RWPE1 (cell line): ENCODE measurements around the gene AANAT.

Experiments used
- CTCF ChIA-PET: fragments of 350-600 bp; sonication (Branson Sonifier 250); formaldehyde crosslinking; extraction: SDS; loops from one replicate; lab custom pipeline; 2021; lab: Yijun Ruan, JAX
- POLR2A ChIA-PET: fragments of 400-600 bp; formaldehyde crosslinking; extraction: SDS; loops from one replicate; lab custom pipeline; 2020; ENCODE audit warnings: antibody characterized with exemption; ENCODE audit not compliant: low non-redundant PET; lab: Yijun Ruan, JAX
- DNase-seq: peaks from one replicate; pipeline ENCODE4 v3.0.0; 2012; ENCODE audit warnings: low spot score
- H3K27ac ChIP-seq: fragments of 450-650 bp; 2 replicates; pipeline ENCODE4 v1.5.1; 2017
- TF ChIP-seq, protein P1 (sequence below): fragments of 450-650 bp; conservative IDR thresholded peaks from 2 replicates; pipeline ENCODE4 v1.5.1; 2017; ENCODE audit warnings: low read depth, mild to moderate bottlenecking

AANAT gene

DNA sequence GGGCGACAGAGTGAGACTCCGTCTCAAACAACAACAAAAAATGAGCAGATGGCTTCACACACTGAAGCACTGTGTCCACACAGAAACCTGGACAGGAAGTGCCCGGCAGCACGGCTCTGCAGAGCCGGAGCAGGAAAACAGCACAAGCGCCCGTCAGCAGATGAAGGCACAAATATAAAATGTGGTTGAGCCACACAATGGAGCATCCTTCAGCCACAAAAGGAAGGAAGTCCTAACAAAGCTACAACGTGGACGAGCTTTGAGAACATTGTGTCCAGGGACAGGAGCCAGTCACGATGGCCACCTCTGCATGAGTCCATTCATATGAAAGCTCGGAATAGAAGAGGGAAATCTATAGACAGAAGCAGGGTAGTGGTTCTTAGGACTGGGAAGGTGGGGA, 18.2 kb downstream of the AANAT start:
- TF ChIP-seq, protein P1, sequence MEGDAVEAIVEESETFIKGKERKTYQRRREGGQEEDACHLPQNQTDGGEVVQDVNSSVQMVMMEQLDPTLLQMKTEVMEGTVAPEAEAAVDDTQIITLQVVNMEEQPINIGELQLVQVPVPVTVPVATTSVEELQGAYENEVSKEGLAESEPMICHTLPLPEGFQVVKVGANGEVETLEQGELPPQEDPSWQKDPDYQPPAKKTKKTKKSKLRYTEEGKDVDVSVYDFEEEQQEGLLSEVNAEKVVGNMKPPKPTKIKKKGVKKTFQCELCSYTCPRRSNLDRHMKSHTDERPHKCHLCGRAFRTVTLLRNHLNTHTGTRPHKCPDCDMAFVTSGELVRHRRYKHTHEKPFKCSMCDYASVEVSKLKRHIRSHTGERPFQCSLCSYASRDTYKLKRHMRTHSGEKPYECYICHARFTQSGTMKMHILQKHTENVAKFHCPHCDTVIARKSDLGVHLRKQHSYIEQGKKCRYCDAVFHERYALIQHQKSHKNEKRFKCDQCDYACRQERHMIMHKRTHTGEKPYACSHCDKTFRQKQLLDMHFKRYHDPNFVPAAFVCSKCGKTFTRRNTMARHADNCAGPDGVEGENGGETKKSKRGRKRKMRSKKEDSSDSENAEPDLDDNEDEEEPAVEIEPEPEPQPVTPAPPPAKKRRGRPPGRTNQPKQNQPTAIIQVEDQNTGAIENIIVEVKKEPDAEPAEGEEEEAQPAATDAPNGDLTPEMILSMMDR = no peak

DNA sequence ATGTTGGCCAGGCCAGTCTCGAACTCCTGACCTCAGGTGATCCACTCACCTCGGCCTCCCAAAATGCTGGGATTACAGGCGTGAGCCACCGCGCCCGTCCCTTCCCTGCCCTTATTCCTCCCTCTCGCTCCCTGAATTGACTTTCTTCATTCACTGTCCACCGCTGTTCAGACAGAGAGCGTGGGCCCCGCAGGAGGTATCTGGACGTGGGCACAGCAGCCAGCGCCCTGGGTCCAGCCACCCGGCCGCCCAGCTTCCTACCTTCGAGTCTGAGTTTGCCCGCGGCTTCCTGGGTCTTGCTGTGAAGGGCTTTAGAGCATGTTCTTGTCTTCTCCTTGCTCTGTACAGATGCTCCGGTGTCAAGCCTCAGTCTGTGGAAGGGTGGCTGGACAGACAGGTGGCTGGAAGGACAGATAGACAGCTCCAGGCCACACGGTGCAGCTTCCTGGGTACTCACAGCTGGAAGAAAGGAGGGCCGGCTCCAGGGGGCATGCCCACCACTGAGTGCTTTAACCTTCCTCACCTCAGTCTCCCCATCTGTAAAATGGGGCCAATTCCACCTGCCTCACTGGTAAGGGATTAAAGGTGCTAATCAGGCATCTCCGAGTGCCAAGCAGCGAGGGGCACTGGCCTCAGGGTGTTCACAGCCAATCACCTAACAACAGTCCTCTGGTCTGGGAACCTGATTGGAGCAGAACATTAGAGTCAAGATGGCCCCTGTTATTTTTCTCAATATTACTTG, 20.2 kb downstream of the AANAT start:
- DNase-seq = no peak
- TF ChIP-seq, protein P1 = no peak
- ChIA-PET POLR2A (no interaction called here), CTCF (no interaction called here)
- peak overlapping the region; percentile 78 for H3K27ac ChIP-seq

More for the DNA sequence above, 18.2 kb downstream of the AANAT start:
- DNase-seq = no peak
- ChIA-PET POLR2A (no interaction called here), CTCF (interaction anchor here (0.6 kb wide), 1 partner anchor 787 kb away, joined by 3 read pairs; no protein-coding TSS in a partner anchor)
- peak overlapping the region; percentile 78 for H3K27ac ChIP-seq

DNA sequence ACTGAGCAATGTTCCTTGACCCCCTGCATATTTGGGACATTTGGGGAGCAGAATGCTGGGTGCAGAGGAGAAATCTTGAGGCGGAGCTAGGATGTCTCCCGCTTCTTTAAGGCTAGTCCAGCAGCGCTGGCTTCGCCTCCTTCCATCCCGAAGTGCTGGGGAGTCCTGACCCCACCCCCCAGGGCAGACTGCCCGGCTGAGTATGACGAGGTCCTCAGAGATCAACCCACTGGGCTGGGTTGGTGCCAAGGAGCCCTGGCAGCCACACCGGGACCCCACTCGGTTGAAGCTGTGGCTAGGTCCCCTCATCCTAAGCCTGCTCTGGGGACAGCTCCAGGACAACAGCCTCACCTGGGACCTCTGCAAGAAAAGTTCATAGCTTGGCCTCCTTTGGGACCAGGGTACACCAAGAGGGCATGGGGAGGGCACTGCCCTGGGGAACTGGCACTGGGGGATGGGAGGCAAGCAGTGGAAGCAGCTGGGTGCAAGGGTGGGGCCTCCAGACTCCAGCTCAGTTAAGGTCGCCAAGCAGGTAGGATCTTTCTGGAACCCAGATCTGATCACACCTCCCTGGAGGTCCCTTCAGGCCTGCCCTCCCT, 22.8 kb downstream of the AANAT start:
- ChIA-PET CTCF (interaction anchor here (0.6 to 1.3 kb wide), 3 partner anchors 10 to 90 kb away, joined by 3 to 7 read pairs (median 5); no protein-coding TSS in a partner anchor), POLR2A (interaction anchor here (1.1 kb wide), 1 partner anchor 9 kb away, joined by 4 read pairs; no protein-coding TSS in a partner anchor)
- peak overlapping the region; percentile 2; the same call in 1 of the 2 replicates for H3K27ac ChIP-seq
- no peak for DNase-seq
- TF ChIP-seq, protein P1 = no peak

DNA sequence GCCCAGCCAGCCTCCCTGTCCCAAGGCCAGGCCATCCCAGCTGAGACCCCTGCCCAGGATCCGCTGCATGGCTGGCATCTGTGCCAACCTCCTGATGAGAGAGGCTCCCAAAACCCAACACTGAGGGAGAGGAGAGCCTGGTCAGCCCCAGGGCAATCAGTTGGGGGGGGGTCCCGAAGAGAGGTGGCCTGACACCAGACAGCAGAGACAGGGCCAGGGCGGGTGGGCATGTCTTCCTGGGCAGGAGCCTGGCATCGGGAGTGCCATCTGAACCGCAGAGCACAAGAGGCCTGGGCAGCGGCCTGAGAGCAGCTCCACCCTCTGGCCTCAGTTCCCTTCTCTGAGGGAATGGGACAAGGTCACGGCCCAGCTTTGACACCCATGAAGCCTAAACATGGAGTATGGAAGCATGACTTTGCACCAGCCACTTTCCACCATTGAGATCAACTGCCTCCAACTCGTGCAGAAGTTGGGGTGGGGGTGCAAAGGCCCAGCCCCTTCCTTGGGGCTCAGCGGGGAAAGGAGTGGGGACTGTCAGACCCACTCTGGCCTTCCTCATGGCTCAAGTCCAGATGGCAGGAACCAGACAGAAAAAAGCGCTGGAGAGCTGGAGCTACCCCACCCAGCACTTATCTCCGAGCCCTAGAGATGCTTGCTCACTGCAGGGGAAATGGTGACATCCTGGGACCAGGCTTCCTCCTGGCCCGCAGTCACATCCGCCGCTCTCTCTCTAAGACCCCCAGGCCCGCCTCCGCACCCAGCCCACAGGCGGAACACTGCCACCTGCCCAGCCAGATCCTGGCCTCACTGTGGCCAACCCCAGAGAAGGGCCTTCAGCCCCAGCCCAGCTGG, 24.1 kb downstream of the AANAT start:
- peak overlapping the region; percentile 89 for H3K27ac ChIP-seq
- DNase-seq = no peak
- CTCF ChIA-PET = interaction anchor here (0.5 to 2.8 kb wide), 5 partner anchors 13 to 644 kb away, joined by 3 to 11 read pairs (median 4); partner anchors contain the start of gene AANAT
- POLR2A ChIA-PET = interaction anchor here (1.1 kb wide), 1 partner anchor 8 kb away, joined by 4 read pairs; no protein-coding TSS in a partner anchor
- TF ChIP-seq, protein P1 = no peak

DNA sequence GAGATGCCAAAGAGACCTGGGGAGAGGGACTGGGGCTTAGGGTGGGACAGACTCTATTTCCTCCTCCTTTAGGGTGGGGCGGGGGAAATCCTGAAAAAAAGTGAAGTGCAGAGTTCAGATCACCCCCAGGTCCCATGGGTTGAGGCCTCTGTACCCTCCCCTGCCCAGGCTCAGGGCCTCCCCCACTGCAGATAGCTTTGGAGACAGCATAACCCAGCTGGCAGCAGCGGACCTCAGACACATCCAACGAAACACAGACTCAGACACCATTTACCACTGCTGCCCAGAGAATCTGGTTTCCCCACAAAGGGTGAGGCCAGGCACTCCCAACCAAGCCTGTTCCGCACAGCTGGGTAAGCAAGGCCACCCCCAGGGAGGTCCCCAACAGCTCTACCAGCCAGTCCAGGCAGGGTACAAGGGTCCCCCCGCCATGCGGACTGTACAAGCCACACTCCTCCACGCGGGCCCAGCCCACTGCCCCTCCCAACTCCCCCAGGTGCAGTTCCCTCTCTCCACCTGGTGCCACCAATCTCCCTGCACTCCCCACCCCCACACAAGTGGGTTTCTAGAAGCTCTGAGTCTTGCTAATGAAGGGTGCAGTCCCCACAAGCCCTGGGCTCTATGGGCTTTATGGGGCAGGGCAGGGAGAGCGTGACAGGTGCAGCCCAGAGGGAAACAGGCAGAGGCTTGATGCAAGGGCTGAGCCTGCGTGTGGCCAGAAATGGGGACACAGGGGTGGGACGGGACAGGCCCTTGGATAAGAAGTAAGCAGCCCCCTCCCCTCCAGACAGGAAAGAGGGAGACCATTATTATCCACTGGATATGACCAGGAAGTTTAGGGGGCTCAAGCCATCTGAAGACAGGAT, 25.0 kb downstream of the AANAT start:
- H3K27ac ChIP-seq = peak overlapping the region; percentile 89
- ChIA-PET CTCF (interaction anchor here (0.5 to 2.8 kb wide), 4 partner anchors 14 to 643 kb away, joined by 3 to 11 read pairs (median 4); partner anchors contain the start of gene AANAT), POLR2A (no interaction called here)
- TF ChIP-seq, protein P1 = no peak
- DNase-seq = no peak
